K562 (cell line): Measurements from ENCODE around the gene ACOT7. TPM values are rescaled to one million over a fixed set of nuclear protein-coding genes. Genes with fewer than 3 reads are reported as not detected.

Experiments
- HMGXB4 ChIP-seq: sonication (generic); formaldehyde crosslinking; IDR thresholded peaks from 2 replicates; pipeline ENCODE4 v1.8.1; 2023; ENCODE audit warnings: mild to moderate bottlenecking, missing genetic modification reagents
- polyA plus RNA-seq, 8 experiments: library from polyadenylated mRNA; depleted of rRNA in 4 of 8; stranded (reverse) in 5 of 8; unstranded in 3 of 8; fragments of >200 nt; fragmentation: Nextera tagmentation in 2 of 8; fragmentation: Illumina TruSeq in 1 of 8; extraction: Ambion mirVana in 2 of 8; extraction: Trizol in 1 of 8; gene quantifications; 2 replicates each; pipeline versions ENCODE4 v1.2.1 to v1.2.3, GENCODE V29; 2011 to 2014; ENCODE audit warnings: inconsistent platforms in 1 of 8, missing spikeins in 1 of 8
- total RNA-seq, 7 experiments: library from RNA; depleted of rRNA in 6 of 7; stranded (reverse); fragments of >200 nt in 6 of 7; fragmentation: Illumina TruSeq in 2 of 7; extraction: Trizol in 2 of 7; gene quantifications; 2 replicates each; pipeline versions ENCODE4 v1.2.1 to v1.2.3, GENCODE V29; 2011 to 2021; ENCODE audit warnings: low replicate concordance in 1 of 7
- TF ChIP-seq, protein P1 (sequence below): sonication (generic); formaldehyde crosslinking; IDR thresholded peaks from 2 replicates; pipeline ENCODE4 v1.8.0; 2023; ENCODE audit warnings: missing genetic modification reagents, mild to moderate bottlenecking, borderline replicate concordance
- TF ChIP-seq, protein P2 (sequence below): fragments of 250-450 bp; sonication (Bioruptor Pico); IDR thresholded peaks from 2 replicates; pipeline ENCODE4 v1.4.0; 2020

Gene ACOT7
- total and polyA plus RNA-seq, 9 of the 15 experiments (the other 6 are each of a cell fraction or from before 2014, with no cell fraction given), result 7.0 to 92.6 (median 37.2) TPM

GRCh38 chr1:6332821-6333220 lies 60.7 kb downstream of the ACOT7 start (continued):
- TF ChIP-seq HMGXB4 (CRISPR knock-in tag), result no peak
- TF ChIP-seq, protein P1, sequence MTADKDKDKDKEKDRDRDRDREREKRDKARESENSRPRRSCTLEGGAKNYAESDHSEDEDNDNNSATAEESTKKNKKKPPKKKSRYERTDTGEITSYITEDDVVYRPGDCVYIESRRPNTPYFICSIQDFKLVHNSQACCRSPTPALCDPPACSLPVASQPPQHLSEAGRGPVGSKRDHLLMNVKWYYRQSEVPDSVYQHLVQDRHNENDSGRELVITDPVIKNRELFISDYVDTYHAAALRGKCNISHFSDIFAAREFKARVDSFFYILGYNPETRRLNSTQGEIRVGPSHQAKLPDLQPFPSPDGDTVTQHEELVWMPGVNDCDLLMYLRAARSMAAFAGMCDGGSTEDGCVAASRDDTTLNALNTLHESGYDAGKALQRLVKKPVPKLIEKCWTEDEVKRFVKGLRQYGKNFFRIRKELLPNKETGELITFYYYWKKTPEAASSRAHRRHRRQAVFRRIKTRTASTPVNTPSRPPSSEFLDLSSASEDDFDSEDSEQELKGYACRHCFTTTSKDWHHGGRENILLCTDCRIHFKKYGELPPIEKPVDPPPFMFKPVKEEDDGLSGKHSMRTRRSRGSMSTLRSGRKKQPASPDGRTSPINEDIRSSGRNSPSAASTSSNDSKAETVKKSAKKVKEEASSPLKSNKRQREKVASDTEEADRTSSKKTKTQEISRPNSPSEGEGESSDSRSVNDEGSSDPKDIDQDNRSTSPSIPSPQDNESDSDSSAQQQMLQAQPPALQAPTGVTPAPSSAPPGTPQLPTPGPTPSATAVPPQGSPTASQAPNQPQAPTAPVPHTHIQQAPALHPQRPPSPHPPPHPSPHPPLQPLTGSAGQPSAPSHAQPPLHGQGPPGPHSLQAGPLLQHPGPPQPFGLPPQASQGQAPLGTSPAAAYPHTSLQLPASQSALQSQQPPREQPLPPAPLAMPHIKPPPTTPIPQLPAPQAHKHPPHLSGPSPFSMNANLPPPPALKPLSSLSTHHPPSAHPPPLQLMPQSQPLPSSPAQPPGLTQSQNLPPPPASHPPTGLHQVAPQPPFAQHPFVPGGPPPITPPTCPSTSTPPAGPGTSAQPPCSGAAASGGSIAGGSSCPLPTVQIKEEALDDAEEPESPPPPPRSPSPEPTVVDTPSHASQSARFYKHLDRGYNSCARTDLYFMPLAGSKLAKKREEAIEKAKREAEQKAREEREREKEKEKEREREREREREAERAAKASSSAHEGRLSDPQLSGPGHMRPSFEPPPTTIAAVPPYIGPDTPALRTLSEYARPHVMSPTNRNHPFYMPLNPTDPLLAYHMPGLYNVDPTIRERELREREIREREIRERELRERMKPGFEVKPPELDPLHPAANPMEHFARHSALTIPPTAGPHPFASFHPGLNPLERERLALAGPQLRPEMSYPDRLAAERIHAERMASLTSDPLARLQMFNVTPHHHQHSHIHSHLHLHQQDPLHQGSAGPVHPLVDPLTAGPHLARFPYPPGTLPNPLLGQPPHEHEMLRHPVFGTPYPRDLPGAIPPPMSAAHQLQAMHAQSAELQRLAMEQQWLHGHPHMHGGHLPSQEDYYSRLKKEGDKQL, result no peak
- TF ChIP-seq, protein P2, sequence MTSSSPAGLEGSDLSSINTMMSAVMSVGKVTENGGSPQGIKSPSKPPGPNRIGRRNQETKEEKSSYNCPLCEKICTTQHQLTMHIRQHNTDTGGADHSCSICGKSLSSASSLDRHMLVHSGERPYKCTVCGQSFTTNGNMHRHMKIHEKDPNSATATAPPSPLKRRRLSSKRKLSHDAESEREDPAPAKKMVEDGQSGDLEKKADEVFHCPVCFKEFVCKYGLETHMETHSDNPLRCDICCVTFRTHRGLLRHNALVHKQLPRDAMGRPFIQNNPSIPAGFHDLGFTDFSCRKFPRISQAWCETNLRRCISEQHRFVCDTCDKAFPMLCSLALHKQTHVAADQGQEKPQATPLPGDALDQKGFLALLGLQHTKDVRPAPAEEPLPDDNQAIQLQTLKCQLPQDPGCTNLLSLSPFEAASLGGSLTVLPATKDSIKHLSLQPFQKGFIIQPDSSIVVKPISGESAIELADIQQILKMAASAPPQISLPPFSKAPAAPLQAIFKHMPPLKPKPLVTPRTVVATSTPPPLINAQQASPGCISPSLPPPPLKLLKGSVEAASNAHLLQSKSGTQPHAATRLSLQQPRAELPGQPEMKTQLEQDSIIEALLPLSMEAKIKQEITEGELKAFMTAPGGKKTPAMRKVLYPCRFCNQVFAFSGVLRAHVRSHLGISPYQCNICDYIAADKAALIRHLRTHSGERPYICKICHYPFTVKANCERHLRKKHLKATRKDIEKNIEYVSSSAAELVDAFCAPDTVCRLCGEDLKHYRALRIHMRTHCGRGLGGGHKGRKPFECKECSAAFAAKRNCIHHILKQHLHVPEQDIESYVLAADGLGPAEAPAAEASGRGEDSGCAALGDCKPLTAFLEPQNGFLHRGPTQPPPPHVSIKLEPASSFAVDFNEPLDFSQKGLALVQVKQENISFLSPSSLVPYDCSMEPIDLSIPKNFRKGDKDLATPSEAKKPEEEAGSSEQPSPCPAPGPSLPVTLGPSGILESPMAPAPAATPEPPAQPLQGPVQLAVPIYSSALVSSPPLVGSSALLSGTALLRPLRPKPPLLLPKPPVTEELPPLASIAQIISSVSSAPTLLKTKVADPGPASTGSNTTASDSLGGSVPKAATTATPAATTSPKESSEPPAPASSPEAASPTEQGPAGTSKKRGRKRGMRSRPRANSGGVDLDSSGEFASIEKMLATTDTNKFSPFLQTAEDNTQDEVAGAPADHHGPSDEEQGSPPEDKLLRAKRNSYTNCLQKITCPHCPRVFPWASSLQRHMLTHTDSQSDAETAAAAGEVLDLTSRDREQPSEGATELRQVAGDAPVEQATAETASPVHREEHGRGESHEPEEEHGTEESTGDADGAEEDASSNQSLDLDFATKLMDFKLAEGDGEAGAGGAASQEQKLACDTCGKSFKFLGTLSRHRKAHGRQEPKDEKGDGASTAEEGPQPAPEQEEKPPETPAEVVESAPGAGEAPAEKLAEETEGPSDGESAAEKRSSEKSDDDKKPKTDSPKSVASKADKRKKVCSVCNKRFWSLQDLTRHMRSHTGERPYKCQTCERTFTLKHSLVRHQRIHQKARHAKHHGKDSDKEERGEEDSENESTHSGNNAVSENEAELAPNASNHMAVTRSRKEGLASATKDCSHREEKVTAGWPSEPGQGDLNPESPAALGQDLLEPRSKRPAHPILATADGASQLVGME, result no peak
